Hematopoietic multipotent progenitor cell (in vitro differentiated cells): ENCODE measurements around the gene TPD52L2. TPM values are rescaled to one million over a fixed set of nuclear protein-coding genes. Genes with fewer than 3 reads are reported as not detected.
"Not testable (repeated sequence)": the region's sequence is repeated elsewhere in the genome, so short reads cannot be mapped to it uniquely, and the experiment has no call there.

Experiments
- DNase-seq, 3 donors: peaks; one replicate each; pipeline ENCODE4 v3.0.0-alpha.2; 2011 to 2015; ENCODE audit warnings: low read depth in 2 of 3, low spot score in 2 of 3
- total RNA-seq: library from RNA; depleted of rRNA; stranded (reverse); fragments of >200 nt; gene quantifications from one replicate; pipeline ENCODE4 v1.2.3, GENCODE V29; 2012

TPD52L2 gene
- total RNA-seq, 1 donor: 47.7 TPM

DNA sequence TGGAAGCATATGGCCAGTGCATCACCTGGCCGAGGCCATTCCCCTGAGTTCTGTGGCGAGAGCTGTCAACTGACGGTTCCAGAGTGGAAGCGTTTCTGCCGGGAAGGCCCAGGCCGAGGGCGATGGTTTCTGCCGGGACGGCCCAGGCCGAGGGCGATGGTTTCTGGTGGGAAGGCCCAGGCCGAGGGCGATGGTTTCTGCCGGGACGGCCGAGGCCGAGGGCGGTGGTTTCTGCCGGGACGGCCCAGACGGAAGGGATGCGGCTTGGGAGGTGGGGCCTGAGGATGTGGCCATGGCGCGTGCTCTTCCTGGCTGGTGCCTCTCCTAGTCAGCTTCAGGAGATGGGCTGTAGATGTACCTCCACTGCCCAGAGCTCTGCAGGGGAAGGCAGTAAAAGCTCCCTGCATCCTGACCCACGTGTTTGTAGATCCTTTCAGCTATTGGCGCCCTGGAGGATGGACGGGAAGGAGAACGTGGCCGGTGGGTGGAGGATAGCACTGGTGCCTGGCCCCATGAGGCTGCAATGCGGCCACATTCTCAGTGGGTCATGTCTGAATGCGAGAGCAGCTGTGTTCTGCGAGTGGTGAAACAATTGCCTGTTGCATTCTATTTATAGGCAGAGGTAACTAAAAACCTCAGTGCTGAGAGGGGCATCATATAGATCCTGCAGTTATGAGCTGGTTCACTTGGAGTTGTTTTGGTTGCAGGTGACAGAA, 12.8 kb downstream of the TPD52L2 start:
- DNase-seq: no peak

DNA sequence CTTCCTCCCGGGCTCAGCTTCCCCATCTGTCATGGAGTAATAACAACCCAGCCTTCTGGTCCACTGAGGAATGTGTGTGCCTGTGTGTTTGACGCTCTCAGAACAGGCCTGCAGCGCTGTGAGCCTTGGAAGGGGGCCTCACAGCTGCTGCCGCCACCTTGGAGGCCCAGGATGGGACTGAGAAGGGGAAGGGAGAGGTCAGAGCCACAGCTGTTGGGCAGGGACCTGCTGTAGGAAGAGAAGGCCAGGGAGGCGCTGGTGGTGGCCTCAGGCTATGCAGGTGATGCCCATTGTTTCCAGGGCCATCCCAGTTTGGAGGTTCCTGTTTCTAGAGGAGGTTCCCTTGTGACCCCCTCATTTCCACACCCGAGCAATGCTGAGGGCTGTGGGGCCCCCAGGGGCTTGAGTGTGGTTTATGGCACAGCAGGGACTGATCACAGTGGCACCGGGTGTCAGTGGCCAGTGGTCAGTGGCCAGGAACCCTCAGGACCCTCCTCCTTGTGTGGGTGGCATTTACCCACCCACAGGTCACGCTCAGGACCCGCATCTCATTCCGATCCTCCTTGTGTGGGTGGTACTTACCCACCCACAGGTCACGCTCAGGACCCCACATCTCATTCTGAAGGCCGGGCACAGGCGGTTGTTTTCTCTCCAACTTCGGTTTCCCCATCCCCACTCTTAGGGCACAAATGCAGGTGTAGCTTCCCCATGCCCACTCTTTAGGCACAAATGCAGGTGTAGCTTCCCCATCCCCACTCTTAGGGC, 14.0 kb downstream of the TPD52L2 start:
- DNase-seq: no peak

DNA sequence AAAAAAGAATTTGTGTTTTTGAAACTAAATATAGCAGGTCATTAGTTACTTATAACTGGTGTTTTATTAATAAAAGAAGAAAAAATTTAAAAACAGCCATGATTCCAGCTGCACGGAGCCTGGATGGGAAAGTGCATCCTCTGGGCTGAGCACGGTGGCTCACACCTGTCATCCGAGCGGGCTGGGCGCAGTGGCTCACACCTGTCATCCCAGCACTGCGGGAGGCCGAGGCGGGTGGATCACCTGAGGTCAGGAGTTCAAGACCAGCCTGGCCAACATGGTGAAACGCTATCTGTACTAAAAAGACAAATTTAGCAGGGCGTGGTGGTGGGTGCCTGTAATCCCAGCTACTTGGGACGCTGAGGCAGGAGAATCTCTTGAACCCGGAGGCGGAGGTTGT, 15.8 kb downstream of the TPD52L2 start:
- not testable (repeated sequence) for DNase-seq

DNA sequence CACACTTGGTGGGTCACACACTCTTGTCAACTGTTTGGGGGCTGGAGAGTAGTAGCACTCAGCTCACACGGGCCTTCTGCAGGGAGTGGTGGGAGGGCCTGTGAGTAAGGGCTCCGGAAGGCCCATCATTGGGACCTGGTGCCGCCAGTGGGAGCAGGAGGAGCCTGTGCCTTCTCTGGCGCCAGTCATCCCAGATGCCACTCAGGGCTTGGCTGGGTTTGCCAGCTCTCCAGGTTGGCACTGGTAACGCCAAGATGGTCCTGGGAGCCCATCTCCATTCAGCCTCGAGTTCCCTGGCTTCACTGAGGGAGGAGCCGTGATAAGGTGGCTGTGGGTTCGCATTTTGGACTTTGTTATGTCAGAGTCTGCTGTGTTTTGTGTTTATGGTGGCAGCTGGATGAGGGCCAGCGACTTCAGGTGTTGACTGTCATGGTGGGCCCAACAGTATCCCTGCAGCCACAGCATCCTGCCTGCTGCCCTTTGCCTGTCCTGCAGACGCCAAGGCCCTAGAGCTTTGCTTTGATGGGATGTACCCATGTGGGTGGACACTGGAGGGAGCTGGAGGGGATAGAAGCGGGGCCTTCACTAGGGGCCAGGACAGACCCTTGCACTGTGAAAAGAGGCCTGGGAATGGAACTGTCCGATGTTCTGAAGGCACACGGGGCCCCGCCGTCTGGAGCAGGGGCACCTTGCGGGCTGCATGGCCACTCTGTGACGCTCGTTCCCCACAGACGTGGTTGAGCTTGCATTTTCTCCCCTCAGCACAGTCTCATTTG, 16.6 kb downstream of the TPD52L2 start:
- no peak for DNase-seq

DNA sequence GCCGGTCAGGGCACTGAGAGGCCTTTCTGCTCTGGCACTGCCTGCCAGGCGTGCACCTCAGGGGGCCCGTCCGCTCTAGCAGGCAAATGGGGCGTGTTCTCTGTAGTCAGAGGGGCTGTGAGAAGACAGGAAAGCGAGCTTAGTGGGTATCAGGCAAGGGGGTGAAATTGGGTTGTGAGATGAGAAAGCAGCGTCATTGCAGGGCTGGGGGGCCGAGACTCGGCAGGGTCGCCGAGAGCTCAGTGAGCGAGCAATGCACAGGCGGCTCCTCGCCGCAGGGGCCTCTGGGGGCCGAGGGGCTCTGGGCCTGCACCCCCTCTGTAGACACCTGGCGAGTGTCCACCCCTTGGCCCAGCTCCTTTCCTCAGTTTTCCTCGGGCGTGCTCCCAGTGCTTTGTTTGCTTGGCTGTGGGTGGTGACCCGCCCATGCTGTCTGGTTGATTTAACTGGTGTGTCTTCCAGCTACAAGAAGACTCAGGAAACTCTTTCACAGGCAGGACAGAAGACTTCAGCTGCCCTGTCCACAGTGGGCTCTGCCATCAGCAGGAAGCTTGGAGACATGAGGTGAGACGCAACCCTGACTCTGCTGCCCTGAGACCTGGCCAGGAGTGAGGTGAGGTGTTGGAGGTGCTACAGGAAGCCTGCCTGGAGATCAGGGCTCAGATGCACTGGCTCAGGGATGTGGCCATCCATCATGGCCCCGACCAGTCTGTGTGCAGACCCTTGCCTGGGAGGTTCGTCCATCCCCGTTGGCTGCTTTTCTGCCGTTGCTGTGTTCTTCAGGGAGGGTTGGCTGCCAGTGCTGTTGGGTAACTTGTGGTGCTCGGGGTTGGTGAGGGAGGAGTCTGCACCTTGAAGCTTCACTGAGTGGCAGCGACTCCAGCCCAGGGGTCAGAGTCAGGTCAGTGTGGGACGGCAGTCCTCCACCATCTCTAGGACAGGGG, 17.5 kb downstream of the TPD52L2 start:
- DNase-seq: no peak

DNA sequence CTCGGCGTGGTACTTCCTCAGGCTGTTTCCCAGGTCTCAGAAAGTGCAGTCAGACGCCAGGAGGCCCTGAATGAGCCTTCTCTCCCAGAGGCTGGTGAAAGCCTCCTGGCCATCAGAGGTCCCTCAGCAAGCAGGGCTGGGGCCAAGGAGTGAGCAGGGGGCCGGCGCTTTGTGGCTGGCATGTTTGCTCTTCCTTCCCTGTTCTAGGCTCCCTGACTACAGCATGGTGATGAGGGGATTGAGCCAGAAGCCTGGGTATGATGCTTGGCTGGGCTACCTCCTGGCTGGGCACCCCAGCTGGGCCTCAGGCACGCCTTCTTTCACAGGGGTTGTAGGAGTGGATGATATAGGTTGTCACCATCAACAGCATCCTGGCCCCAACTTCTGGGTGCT, 18.1 kb downstream of the TPD52L2 start:
- no peak for DNase-seq

DNA sequence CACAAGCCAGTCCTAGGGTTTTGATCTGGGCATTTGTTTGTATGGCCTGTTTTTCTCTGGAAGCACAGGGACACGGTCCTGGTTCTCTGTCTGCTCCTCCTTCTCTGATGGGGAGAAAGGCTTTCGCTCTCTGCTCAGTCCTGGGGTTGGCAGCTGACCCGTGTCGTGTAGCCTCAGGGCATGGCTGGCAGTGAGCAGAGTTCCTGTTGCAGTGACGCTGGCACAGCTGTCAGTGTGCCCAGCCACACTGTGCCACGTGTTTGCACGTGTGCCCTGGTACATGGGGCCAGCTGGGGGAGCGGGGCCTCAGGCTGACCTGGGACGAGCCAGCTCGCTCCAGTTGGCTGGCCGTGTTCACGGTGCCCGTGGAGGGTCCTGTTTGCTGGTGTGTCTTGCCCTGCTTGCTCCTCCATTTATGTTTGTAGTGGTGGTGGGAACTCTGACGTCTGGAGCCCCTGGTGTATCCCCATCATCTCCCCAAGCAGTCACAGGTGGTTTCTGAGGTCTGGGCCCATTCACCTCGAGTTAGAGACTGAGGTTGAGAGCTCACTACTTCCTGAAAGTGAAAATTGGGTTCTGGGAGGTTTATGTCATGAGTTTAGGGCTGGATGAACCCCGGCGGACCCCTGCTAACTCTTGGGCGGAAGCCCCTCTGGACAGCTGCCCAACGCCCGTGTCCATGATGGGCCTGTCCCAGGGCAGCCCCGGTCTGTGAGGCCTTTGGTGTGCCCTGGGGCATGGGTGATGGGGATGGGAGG, 19.6 kb downstream of the TPD52L2 start:
- no peak for DNase-seq

DNA sequence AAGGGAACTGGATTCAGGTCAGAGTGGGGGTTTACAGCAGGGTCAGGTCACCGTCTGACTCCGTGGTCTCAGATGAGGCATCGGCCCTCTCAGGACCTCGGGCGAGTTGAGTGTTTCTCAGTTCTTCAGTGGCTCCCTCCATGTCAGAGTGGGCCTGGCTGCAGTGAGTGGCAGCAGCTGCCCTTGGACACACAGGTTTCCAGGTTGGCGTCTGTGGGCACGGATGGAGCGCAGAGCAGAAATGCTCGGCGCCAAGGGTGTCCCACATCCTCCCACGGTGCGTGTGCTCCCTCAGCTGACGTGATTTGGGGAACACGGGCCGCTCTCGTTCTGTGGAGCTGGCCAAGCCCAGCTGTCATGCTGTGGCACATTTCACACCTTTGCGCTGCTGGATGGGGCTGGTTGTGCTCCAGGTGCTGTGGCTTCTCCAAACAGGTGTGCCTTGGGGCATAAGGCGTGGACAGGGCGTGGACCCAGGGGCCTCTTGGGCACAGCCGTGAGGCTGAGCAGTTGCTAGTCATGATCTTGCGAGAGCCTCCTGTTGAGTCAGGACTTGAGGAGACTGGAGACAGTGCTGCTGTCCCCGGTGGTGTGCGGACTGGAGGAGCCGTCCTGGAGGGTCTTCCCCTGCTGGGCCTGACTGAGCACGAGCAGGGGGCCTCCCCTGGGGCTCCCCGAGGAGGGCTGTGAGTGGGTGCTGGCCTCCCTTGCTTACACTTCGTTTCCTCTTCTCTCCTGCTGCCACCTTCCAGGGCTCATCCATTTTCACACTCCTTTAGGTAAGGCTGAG, 20.4 kb downstream of the TPD52L2 start:
- DNase-seq: no peak

DNA sequence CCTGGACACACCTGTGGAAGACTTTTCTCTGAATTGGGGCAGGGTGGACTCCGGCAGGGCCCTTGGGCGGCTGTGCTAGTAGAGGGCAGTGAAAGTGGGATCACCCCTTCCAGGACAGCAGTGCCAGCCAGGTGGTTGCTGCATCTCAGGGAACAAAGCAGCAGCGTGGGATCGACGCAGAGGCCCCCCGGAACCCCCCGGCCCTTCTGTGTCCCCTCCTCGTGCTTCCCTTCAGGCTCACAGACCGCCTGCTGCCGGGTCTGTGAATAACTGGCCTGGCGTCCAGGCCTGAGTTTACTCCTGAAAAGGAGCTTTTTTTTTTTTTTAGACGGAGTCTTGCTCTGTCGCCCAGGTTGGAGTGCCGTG, 21.0 kb downstream of the TPD52L2 start:
- no peak for DNase-seq

DNA sequence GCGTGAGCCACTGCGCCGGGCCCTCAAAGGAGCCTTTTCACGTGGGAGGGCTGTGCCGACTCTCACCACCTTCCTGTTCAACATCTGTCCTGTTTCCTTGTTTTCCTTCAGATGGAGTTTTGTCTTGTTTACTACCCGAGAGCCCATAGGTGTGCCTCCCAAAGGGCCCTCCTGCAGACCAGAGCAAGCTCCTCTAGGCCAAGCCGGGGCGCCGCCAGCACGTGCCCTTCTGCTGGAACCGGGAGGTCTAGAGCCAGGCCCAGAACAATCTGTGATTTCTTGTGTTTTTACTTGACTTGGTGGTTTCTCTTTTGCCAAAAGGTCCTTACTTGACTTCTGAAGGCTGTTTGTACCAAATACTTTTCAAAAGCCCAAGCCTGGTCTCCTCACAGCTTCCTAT, 21.9 kb downstream of the TPD52L2 start:
- DNase-seq: no peak

DNA sequence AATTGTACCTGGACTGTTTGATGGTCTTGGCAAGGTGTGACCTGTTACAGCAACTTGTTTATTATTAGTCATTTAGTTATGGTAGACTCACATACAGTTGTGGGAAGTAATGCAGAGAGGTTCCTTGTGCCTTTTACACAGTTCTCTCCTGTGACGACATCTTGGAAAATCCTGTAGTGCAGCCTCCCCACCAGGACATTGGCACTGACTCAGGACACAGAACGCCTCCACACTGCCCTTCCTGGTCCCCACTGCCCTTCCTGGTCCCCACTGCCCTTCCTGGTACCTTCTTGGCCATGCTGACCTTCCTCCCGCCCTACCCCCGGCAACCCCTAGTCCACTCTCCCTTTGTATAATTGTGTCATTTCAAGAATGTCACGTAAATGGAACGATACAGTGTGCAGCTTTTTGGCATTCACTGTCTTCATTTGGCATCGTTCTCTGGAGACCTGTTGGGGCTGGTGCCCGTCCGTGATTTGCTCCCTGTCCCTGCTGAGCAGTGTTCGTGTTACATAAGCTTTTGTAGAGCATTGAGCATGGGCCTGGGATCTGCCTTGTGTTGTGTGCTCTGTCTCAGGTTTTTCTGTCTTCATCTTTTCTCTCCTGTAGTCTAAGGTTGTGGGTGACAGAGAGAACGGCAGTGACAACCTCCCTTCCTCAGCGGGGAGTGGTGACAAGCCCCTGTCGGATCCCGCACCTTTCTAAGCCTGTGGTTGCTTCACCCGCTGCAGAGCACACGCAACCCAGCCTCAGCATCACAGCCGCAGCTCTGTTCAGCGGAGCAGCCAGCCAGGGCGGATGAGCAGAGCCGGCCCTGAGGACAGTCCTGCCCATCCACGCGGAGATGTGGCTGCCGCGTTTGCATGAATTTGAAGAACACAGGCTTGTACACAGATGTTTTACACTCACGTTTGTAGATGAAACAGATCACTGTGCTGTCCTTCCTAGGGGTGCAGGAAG, 24.5 kb downstream of the TPD52L2 start:
- no peak for DNase-seq

DNA sequence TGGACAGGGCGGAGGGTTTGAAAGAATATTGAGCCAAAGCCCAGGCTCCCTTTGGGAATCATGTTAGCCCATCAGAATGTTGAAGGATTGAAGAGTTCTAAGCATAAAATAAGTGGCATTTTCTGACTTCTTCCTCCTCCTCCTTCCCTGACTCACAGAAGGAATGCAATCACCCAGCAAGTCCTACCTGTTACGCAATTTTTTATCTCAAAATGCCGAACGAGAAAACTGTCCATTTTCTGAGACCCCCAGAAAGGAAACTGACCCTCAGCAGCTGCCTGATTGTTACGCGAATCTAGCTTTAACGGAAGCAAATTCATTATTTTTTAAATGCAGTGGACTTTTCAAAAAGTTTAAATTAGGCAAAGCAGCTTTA, 25.1 kb downstream of the TPD52L2 start:
- DNase-seq: no peak

DNA sequence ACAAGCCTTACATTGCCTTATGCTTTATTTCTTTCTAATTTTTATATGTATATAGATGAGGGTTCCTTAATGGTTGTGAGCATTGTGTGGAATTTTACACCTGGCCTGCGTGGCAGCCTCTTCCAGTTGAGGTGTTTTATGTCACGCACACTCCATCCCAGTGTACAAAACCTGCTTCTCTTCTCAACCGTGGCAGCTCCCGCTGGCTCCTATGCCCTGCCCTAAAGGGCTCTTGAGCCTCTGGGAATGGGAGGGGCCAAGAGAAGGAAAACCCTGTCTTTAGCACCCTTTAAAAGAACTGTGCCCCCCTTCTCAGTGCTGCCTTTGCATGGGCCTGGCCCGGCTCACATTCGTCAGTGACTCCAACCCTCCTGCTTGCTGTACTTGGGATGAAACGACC, 25.5 kb downstream of the TPD52L2 start:
- DNase-seq: no peak

DNA sequence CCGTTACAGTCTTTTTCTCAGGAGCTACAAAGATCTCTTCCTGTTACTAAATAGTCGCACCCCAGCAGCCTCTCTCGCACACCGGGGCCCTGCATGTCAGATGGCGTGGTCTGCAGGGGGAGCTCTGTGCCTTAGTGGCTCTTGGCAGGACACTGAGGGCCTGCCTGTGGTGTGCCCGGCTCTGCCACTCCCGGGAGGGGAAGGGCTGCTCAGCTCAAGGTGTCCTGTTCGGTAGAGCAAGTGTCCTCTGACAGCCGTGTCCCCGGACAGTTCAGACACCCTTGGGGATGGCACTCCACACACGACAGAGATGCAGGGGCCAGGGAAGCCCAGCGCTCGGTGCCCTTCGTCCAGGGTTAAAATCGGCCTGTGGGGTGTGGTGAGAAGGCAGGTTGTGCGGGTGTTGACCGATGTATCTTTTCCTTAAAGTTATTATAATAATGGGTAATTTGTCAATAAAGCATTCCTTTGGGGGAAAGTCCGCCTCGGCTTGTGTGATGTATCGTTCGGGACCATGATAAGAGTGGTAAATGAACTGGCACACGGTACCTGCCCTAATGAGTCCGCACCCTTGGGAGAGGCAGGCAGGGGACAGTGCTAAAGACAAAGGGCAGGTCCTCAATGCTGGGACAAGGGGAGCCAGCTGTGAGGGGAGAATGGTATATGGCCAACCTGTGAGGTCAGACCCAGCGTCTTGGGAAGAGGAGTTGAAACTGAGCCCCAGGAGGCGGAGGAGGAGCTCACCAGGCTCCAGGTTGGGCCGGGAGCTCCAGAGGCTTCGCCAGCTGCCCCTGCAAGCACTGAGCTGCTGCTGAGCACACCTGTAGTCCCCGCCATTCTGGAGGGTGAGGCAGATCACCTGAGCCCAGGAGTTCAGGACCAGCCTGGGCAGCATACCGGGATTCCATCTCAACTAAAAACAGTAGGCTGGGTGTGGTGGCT, 26.3 kb downstream of the TPD52L2 start:
- no peak for DNase-seq

DNA sequence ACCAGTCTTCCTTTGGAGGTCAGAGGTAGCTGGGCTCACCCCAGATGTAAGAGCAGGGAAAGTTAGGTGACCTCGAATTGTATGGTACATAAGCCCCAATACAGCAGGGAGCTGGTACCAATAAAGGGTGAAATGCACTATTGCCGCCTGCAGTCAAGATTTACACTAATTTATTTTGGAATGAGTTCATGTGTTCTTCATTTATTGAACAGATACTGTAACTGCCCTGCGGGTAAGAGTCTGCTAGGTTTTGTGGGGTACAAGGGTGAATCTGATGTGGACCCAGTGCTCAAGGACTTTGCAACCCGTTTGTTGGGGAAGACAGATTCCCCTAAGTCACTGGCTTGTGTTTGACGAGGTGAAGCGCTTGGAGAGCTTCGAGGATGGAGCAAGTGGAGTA, 27.3 kb downstream of the TPD52L2 start:
- no peak for DNase-seq

DNA sequence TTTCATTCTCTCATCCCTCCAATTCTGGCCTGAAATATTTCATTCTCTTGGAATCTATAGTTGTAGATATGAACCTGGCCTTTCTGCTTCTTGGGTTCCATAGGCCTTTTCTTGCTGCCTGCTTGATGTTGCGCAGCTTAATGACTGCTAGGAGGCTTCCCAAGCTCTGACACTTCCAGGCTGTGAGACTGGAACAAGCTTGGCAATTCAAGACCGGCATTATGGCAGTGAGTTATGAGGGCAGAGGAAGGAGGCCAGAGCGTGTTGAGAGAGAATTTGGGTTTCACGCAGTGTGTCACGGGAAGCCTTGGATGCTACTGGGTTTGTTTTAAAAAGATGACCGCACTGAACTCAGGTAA, 28.9 kb downstream of the TPD52L2 start:
- no peak for DNase-seq
